ENCODE results near the gene DUSP28.

DUSP28 gene

GRCh38 chr2:240586919-240587800 is 27.0 kb downstream of the DUSP28 start:
- peak; percentile 58 for DNase-seq

GRCh38 chr2:240588006-240588655 is 28.0 kb downstream of the DUSP28 start:
- no peak for DNase-seq

DNA sequence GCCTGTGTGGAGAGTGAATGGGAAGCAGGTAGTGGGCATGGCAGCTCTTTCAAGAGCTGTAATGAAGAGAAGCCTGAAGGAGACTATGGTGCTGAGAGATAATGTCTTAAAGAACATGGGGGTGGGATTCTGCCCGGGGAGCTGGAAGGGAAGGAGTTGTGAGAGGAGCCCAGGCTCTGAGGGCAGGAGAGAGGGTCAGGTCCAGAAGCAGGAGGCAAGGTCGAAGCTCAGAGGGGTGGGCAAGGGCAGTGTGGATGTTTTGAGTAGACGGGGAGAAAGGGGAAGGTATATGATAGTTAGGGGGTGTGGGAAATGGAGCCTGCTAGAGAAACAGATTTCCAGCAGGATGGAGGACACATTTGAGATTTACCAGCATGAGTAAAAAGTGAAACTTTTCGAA is 28.5 kb downstream of the DUSP28 start:
- DNase-seq = no peak

GRCh38 chr2:240589375-240589774 is 29.2 kb downstream of the DUSP28 start:
- no peak for DNase-seq

GRCh38 chr2:240589850-240590525 is 29.8 kb downstream of the DUSP28 start:
- no peak for DNase-seq

- no peak for DNase-seq
These were observed 30.5 kb downstream of the DUSP28 start for GRCh38 chr2:240590681-240591111.

DNA sequence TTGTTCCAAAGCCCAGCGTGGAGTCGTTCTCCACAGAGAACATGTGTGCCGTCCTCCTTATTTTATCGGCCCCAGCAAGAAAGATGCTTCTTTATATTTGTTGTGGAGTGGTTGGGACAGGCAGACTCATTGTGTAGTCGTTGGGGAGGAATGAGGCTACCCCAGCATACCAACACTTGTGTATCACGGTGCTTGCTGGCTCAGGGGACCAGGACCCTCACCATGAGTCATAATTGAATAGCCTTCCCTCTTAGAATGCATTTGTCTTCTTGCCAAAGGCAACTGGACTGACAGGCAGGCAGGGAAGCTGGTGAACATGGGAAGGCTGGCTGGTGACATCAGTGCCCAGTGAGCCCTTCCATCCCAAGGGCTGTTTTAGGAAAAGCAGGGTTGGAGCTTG is 31.1 kb downstream of the DUSP28 start:
- no peak for DNase-seq

DNA sequence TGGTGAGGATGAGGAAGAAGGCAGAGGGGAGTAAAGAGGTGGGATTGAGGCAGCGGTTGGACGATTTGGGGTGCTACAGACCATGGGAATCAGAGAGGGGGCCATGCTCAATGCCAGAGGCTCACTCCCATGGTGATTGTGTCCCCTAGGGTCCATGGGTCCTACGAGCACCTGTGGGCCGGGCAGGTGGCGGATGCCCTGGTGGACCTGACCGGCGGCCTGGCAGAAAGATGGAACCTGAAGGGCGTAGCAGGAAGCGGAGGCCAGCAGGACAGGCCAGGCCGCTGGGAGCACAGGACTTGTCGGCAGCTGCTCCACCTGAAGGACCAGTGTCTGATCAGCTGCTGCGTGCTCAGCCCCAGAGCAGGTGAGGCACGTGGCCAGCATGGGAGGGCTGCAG is 31.6 kb downstream of the DUSP28 start:
- DNase-seq = no peak

DNA sequence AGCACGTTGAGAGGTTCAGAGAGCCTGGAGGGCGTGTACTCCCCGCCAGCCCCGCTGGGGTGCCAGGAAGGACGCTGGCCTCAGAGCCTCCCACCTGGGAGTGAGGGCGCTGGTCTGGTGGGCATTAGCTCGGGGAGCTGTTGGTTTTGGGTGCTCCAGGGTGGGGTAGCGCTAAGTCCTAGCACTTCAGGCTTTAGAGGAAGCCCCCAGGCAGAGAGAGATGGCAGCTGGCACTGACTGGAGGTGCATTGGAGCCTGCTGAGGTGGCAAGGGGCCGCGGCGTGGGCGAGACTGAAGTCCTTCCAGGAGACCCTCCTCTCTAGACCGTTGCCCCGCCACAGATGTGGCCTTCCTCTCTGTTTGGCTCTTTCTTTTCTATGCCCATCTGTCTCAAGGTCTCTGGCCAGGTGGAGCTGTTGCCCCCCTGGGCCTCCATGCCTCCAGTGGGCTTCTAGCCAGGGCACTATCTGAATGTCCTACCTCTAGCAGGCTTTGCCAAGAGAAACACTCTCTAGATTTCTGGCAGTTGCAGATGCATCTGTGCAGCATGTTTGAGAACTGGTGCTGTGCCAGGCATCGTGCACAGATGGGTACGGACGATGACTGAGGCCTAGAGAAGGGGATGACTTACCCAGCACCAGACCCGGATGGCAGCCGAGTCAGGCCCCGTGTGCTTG is 33.0 kb downstream of the DUSP28 start:
- DNase-seq = no peak

DNA sequence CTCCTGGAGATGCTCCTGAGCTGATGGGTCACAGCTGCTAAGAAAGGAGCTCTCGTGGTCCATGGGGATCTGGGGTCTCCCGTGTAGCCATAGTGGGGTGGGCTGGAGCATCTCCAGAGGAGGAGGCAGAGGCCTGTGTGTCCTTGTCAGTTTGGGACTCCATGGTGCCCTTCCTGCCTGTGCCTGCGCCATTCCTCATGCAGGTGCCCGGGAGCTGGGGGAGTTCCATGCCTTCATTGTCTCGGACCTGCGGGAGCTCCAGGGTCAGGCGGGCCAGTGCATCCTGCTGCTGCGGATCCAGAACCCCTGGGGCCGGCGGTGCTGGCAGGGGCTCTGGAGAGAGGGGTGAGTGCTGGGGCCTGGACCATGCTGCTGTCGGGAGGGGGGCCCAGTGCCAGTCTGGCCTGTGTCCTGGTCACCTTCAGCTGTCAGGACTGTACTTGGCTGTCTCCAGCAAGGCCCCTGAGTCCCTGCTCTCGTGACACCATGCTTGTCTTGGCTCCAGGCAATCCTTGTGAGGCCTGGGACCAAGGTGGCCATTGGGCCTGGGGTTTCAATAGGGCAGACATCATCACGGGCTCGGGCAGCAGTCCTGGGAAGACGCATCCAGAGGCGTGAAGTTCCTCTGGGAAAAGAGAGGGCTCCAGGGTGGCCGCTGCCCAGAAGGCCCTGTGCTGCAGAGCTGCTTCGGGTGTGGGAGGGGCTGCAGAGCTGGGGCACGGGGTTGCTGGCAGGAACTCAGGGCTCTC is 33.7 kb downstream of the DUSP28 start:
- DNase-seq = no peak

DNA sequence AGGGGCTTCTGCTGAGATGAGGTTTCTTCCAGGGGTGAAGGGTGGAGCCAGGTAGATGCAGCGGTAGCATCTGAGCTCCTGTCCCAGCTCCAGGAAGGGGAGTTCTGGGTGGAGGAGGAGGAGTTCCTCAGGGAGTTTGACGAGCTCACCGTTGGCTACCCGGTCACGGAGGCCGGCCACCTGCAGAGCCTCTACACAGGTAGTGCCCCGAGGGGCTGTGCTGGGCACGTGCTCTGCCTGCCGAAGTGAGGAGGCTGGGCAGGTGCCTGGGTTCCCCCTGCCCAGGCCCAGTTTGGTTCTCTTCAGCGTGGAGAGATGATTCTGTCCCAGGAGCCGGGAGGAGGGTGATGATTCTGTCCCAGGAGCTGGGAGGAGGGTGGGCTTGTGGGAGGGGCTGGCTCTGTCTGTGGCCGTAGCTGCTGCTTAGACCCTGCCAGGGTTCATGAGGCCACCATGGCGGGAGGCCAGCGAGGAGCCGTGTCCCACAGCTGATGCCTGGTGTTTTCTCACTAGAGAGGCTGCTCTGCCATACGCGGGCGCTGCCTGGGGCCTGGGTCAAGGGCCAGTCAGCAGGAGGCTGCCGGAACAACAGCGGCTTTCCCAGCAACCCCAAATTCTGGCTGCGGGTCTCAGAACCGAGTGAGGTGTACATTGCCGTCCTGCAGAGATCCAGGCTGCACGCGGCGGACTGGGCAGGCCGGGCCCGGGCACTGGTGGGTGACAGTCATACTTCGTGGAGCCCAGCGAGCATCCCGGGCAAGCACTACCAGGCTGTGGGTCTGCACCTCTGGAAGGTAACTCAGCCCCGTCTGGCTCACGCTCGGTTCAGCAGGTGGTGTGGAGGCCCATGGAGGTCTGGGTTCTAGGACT is 34.6 kb downstream of the DUSP28 start:
- no peak for DNase-seq

DNA sequence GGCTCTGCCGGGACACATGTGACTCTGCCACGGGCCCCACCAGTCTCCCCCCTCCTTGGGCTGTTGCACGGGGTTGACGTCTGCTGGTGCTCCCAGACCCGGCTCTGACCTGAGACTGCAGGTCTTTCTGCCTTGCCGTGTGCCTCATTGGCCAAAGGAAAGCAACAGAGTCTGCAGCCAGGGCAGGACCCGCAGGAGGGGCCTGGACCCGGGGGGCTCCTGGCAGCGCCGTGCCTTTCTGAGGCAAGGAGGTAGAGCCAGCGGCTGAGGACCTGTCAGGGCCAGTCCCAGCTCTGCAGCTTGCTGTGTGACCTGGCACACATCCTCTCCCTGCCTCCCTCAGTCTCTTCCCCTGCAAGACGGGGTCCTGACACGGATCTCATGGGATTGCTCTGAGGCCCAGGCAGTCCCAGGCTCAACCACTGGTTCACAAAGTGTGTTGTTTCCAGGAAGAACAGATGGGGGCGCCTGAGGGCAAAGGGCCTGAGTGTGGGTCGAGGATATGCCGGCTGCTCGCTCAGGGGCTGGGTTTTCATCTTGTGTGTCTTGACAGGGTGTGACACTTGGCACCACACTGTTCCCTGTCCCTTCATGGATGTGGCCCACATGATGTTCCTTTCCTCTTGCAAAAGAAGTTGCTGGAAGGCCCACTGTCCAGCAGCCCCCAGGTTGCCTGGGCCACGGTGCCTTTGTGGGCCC is 35.4 kb downstream of the DUSP28 start:
- peak; percentile 45 for DNase-seq

GRCh38 chr2:240596080-240596460 is 35.9 kb downstream of the DUSP28 start:
- no peak for DNase-seq

DNA sequence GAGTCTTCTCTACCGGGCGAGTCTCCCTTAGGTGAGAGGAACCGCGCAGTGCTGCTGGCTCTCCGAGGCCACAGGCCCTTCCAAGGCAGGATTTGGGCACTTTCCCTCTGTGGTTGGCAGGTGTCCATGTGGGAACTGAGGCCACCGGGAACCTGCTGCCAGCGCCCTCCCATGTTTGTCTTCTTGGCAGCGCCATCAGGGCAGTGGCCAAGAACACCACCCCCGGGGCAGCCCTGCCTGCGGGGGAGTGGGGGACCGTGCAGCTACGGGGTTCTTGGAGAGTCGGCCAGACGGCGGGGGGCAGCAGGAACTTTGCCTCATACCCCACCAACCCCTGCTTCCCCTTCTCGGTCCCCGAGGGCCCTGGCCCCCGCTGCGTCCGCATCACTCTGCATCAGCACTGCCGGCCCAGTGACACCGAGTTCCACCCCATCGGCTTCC is 36.4 kb downstream of the DUSP28 start:
- DNase-seq = no peak

DNA sequence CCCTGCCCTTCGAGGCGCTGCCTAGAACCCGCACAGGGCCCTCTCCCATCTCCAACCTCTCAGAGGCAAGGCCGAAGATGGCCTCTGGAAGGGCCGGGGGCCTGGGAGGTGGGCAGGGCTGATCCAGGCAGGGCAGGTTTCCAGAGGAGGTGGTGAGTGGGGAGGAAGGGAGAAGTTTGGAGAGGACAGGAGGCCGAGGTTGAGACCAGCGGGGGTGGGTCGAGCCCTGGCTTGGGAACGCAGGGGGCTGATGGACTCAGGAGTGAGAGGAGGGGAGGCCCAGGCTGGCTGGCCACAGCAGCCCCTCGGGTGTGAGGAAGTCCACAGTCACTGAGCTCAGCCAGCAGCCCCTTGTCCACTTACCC is 36.9 kb downstream of the DUSP28 start:
- DNase-seq = no peak

- DNase-seq = no peak
These were observed 37.4 kb downstream of the DUSP28 start for GRCh38 chr2:240597419-240598181.

DNA sequence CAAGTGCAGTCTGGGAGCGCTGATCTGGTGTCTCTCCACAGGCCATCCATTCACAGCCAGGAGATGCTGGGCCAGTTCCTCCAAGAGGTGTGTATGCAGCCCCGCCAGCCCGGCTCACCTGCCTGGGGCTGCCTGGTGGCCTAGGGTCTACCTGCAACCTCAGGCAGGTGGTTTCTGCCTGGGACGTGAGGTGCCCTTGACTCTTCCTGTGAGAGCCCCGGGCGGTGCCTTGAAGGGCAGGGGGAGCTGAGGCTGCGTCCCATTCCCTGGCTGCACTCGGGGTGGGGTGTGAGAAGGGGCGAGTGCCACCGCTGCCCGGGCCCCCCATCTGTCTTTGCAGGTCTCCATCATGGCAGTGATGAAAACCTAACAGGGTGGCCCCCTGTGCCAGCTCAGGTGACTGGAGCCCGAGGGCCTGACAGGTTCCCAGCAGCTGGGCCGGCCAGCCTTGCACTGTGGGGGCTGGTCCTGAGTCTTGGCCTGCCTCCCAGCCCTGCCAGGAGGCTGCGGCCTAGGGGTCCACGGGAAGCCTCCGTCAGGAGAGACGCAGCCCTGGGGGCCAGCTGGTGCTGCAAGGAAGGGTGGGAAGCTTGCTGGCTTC is 38.3 kb downstream of the DUSP28 start:
- DNase-seq = no peak

DNA sequence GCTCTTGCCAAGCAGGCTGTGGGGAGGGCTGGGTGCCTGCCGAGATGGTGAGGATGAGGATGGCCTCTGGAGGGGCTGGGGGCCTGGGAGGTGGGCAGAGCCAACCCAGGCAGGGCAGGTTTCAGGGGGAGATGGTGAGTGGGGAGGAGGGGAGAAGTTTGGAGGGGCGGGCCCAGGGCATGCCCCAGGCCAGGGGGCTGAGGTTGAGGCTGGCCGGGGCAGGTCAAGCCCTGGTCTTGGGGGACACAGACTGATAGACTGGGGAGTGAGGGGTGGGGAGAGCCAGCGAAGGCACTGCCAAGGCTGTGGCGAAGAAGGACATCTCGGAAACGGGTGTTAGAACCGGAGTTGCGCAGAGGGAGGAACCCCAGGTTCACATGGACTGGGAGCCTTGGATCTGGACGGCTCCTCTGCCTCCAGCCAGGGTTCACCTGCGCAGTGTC is 39.0 kb downstream of the DUSP28 start:
- DNase-seq = no peak

GRCh38 chr2:240600451-240600961 is 40.3 kb downstream of the DUSP28 start:
- no peak for DNase-seq

Data from CD4-positive, alpha-beta T cell treated with Interleukin-12 subunit alpha and Interleukin-12 subunit beta, for 1 hour (primary cell).